Vagina (tissue), 2 donors: Measurements from ENCODE around the gene HDDC3. TPM values are rescaled to one million over a fixed set of nuclear protein-coding genes. Genes with fewer than 3 reads are reported as not detected.

Experiments used
- DNase-seq, 2 donors: peaks; one replicate each; pipeline ENCODE4 v3.0.0-alpha.2; 2017; ENCODE audit errors: extremely low spot score in 2 of 2
- H3K27ac ChIP-seq: fragments of 200-600 bp; sonication (generic); one replicate; pipeline ENCODE4 v1.5.1; 2019
- H3K27me3 ChIP-seq: fragments of 200-600 bp; sonication (generic); one replicate; pipeline ENCODE4 v1.5.1; 2019
- H3K36me3 ChIP-seq, 2 donors: fragments of 200-600 bp; sonication (generic); one replicate each; pipeline ENCODE4 v1.5.1; 2017 to 2019
- H3K4me1 ChIP-seq: fragments of 200-600 bp; sonication (generic); one replicate; pipeline ENCODE4 v1.5.1; 2019
- H3K4me3 ChIP-seq, 2 donors: fragments of 200-600 bp; sonication (generic); 1 replicate in 1 of 2; 2 replicates in 1 of 2; pipeline ENCODE4 v1.5.1; 2016 to 2019
- H3K9me3 ChIP-seq: fragments of 200-600 bp; sonication (generic); one replicate; pipeline ENCODE4 v1.5.1; 2019
- POLR2A ChIP-seq, 2 donors: fragments of 450-650 bp; IDR thresholded peaks; one replicate each; pipeline ENCODE4 v1.6.1; 2017; ENCODE audit warnings: antibody characterized with exemption in 2 of 2, mild to moderate bottlenecking in 2 of 2, moderate library complexity in 2 of 2
- POLR2AphosphoS5 ChIP-seq, 2 donors: sonication (generic); formaldehyde crosslinking; IDR thresholded peaks; one replicate each; pipeline ENCODE4 v1.9.0; 2017; ENCODE audit warnings: antibody characterized with exemption in 2 of 2, mild to moderate bottlenecking in 2 of 2, low read depth in 1 of 2; ENCODE audit not compliant: insufficient read depth in 1 of 2
- intact Hi-C: fragments of 100-400 bp; cut with DNase I; formaldehyde crosslinking; loops from one replicate; pipeline ENCODE4 v1.15.1; 2023
- total RNA-seq: library from RNA; depleted of rRNA; stranded (reverse); fragments of >200 nt; gene quantifications from one replicate; pipeline ENCODE4 v1.2.3, GENCODE V29; 2016
- TF ChIP-seq, protein P1 (sequence below), 3 experiments: fragments of 450-650 bp in 2 of 3; fragments of 200-600 bp in 1 of 3; sonication (generic) in 1 of 3; IDR thresholded peaks; one replicate each; pipeline ENCODE4 v1.5.1; 2017 to 2019; ENCODE audit warnings: antibody characterized with exemption in 3 of 3, mild to moderate bottlenecking in 2 of 3, moderate library complexity in 2 of 3

The HDDC3 gene
- total RNA-seq, 1 donor from 2014 or later, result 7.9 TPM

GRCh38 chr15:90936823-90937222, 4.5 kb upstream of the HDDC3 start:
- intact Hi-C loops, result no loop called here
- H3K27me3 ChIP-seq, result no peaks in the 10 kb centered on the region
- H3K36me3 ChIP-seq, result peaks cover 0 to 32% of the 10 kb centered on the region in 2 donors

GRCh38 chr15:90934949-90935751, 2.8 kb upstream of the HDDC3 start, which contains the start of gene UNC45A:
Gene UNC45A, plus strand, starts transcription at chr15:90935285. Its CDS starts 40 bp downstream, at chr15:90935325.
- TF ChIP-seq, protein P1, sequence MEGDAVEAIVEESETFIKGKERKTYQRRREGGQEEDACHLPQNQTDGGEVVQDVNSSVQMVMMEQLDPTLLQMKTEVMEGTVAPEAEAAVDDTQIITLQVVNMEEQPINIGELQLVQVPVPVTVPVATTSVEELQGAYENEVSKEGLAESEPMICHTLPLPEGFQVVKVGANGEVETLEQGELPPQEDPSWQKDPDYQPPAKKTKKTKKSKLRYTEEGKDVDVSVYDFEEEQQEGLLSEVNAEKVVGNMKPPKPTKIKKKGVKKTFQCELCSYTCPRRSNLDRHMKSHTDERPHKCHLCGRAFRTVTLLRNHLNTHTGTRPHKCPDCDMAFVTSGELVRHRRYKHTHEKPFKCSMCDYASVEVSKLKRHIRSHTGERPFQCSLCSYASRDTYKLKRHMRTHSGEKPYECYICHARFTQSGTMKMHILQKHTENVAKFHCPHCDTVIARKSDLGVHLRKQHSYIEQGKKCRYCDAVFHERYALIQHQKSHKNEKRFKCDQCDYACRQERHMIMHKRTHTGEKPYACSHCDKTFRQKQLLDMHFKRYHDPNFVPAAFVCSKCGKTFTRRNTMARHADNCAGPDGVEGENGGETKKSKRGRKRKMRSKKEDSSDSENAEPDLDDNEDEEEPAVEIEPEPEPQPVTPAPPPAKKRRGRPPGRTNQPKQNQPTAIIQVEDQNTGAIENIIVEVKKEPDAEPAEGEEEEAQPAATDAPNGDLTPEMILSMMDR (IDR thresholded peaks at IDR 0.05), result peak in 1 of 3 experiments; percentile 15
- peak; percentile 71 to 90 for TF ChIP-seq POLR2AphosphoS5 (IDR thresholded peaks at IDR 0.05; ENCODE audit: insufficient read depth in 1 of 2, low read depth in 1 of 2)
- peak in 1 of 2 donors; percentile 29 for TF ChIP-seq POLR2A (IDR thresholded peaks at IDR 0.05)
- DNase-seq, result no peak
- Histone ChIP-seq H3K4me3 (peak within 1 kb of the TSS; percentile 62 to 84), H3K36me3 (peaks cover 0 to 17% of the 10 kb centered on the region in 2 donors), H3K27me3 (no peaks in the 10 kb centered on the region), H3K9me3 (no peaks in the 10 kb centered on the region), H3K4me1 (peaks cover 55% of the 10 kb centered on the region), H3K27ac (peak within 1 kb of the TSS; percentile 91)
- intact Hi-C loops, result no loop called here

More at GRCh38 chr15:90936823-90937222, 4.5 kb upstream of the HDDC3 start:
- no peak overlapping the region for H3K27ac ChIP-seq
- H3K4me3 ChIP-seq, result no peak overlapping the region
- H3K4me1 ChIP-seq, result peaks cover 38% of the 10 kb centered on the region
- DNase-seq, result no peak
- TF ChIP-seq, protein P1 (IDR thresholded peaks at IDR 0.05), result no peak
- TF ChIP-seq POLR2A (IDR thresholded peaks at IDR 0.05) (no peak), POLR2AphosphoS5 (IDR thresholded peaks at IDR 0.05; ENCODE audit: insufficient read depth in 1 of 2, low read depth in 1 of 2) (no peak)
- no peaks in the 10 kb centered on the region for H3K9me3 ChIP-seq

GRCh38 chr15:90934256-90934948, 2.1 kb upstream of the HDDC3 start:
- H3K27ac ChIP-seq, result peak overlapping the region; percentile 91
- DNase-seq, result no peak
- TF ChIP-seq POLR2AphosphoS5 (IDR thresholded peaks at IDR 0.05; ENCODE audit: insufficient read depth in 1 of 2, low read depth in 1 of 2), result no peak
- no peak for TF ChIP-seq POLR2A (IDR thresholded peaks at IDR 0.05)
- TF ChIP-seq, protein P1 (IDR thresholded peaks at IDR 0.05), result peak; percentile 34 to 75 (median 62)
- H3K36me3 ChIP-seq, result peaks cover 0 to 10% of the 10 kb centered on the region in 2 donors
- no peaks in the 10 kb centered on the region for H3K27me3 ChIP-seq
- intact Hi-C loops, result no loop called here
- H3K9me3 ChIP-seq, result no peaks in the 10 kb centered on the region
- peaks cover 55% of the 10 kb centered on the region for H3K4me1 ChIP-seq
- H3K4me3 ChIP-seq, result peak overlapping the region; percentile 62 to 84

GRCh38 chr15:90933301-90933700, 952 bp upstream of the HDDC3 start:
- intact Hi-C loops, result no loop called here

More at GRCh38 chr15:90933301-90933700, 952 bp upstream of the HDDC3 start:
- no peaks in the 10 kb centered on the region for H3K27me3 ChIP-seq
- TF ChIP-seq POLR2AphosphoS5 (IDR thresholded peaks at IDR 0.05; ENCODE audit: insufficient read depth in 1 of 2, low read depth in 1 of 2) (no peak), POLR2A (IDR thresholded peaks at IDR 0.05) (no peak)
- TF ChIP-seq, protein P1 (IDR thresholded peaks at IDR 0.05), result no peak
- H3K27ac ChIP-seq, result no peak overlapping the region
- no peak overlapping the region for H3K4me3 ChIP-seq
- no peak for DNase-seq
- no peaks in the 10 kb centered on the region for H3K36me3 ChIP-seq
- H3K9me3 ChIP-seq, result no peaks in the 10 kb centered on the region
- H3K4me1 ChIP-seq, result peaks cover 55% of the 10 kb centered on the region
